ENCODE results near the gene AP1G2.

Gene AP1G2

DNA sequence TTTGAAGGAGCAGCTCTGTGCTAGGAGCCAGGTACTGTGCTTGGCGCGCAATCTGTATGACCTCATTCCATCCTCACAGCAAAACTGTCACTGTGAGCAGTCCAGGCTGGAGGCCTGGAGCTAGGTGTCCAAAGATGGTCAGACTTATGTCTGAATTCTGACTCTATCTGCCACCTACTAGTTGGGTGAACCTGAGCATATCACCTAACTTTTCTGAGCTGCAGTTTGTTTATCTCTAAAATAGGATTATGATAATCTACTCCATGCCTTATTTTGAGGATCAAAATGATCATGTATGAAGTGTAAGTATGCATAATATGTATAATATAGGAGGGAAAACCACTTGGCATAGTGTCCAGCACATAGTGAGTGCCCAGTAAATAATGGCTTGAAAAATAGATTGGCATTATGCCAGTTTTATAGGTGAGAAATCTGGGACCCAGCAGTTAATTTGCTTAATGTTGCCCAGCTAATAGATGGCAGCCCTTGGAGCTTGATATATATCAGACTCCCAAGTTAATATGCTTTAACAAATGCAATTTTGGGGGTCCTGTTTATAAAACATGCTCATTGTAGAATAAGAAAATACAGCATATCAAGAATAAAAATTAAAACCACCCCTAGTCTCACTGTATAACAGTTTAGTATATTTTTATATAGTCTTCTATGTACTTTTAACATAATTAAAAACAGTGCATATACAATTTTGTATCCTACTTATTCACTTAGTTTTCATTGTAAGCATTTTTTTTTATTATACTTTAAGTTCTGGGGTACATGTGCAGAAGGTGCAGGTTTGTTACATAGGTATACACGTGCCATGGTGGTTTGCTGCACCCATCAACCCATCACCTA, 15.5 kb upstream of the AP1G2 start:
- H3K9me3 ChIP-seq (ENCODE audit: control insufficient read depth, low read length) = no peaks in the 10 kb centered on the region
- no peak overlapping the region for H3K4me3 ChIP-seq (ENCODE audit: low read depth, low read length)
- no peaks in the 10 kb centered on the region for H3K79me2 ChIP-seq
- H3K4me1 ChIP-seq = peaks cover 4% of the 10 kb centered on the region
- TF ChIP-seq, protein P1, sequence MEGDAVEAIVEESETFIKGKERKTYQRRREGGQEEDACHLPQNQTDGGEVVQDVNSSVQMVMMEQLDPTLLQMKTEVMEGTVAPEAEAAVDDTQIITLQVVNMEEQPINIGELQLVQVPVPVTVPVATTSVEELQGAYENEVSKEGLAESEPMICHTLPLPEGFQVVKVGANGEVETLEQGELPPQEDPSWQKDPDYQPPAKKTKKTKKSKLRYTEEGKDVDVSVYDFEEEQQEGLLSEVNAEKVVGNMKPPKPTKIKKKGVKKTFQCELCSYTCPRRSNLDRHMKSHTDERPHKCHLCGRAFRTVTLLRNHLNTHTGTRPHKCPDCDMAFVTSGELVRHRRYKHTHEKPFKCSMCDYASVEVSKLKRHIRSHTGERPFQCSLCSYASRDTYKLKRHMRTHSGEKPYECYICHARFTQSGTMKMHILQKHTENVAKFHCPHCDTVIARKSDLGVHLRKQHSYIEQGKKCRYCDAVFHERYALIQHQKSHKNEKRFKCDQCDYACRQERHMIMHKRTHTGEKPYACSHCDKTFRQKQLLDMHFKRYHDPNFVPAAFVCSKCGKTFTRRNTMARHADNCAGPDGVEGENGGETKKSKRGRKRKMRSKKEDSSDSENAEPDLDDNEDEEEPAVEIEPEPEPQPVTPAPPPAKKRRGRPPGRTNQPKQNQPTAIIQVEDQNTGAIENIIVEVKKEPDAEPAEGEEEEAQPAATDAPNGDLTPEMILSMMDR (IDR thresholded peaks at IDR 0.05) = no peak
- H3K27me3 ChIP-seq (ENCODE audit: control insufficient read depth, insufficient read depth, low read length) = no peaks in the 10 kb centered on the region
- H3K4me2 ChIP-seq (ENCODE audit: low read length) = no peak overlapping the region
- H2AFZ ChIP-seq = no peak overlapping the region
- H3K36me3 ChIP-seq (ENCODE audit: control insufficient read depth, insufficient read depth, low read length) = no peaks in the 10 kb centered on the region
- no peak overlapping the region for H3K27ac ChIP-seq
- H3K9ac ChIP-seq = no peak overlapping the region

DNA sequence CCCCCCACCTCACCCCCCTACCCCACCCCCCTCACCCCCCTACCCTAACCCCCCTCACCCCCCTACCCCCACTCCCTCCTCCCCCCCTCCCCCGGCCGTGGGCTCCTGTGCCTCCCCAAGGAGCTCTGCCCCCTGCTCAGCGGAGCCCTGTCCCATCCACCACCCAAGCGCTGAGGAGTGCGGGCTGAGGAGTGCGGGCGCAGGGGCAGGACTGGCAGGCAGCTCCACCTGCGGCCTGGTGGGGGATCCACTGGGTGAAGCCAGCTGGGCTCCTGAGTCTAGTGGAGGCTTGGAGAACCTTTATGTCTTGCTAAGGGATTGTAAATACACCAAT, 13.3 kb upstream of the AP1G2 start:
- Histone ChIP-seq H3K9ac (no peak overlapping the region), H3K27me3 (ENCODE audit: control insufficient read depth, insufficient read depth, low read length) (peaks cover 3% of the 10 kb centered on the region), H3K4me3 (ENCODE audit: low read depth, low read length) (no peak overlapping the region), H3K36me3 (ENCODE audit: control insufficient read depth, insufficient read depth, low read length) (no peaks in the 10 kb centered on the region), H3K4me1 (peaks cover 4% of the 10 kb centered on the region), H3K27ac (no peak overlapping the region), H3K79me2 (no peaks in the 10 kb centered on the region), H3K4me2 (ENCODE audit: low read length) (no peak overlapping the region), H3K9me3 (ENCODE audit: control insufficient read depth, low read length) (no peaks in the 10 kb centered on the region), H2AFZ (no peak overlapping the region)
- TF ChIP-seq, protein P1 (IDR thresholded peaks at IDR 0.05) = no peak

DNA sequence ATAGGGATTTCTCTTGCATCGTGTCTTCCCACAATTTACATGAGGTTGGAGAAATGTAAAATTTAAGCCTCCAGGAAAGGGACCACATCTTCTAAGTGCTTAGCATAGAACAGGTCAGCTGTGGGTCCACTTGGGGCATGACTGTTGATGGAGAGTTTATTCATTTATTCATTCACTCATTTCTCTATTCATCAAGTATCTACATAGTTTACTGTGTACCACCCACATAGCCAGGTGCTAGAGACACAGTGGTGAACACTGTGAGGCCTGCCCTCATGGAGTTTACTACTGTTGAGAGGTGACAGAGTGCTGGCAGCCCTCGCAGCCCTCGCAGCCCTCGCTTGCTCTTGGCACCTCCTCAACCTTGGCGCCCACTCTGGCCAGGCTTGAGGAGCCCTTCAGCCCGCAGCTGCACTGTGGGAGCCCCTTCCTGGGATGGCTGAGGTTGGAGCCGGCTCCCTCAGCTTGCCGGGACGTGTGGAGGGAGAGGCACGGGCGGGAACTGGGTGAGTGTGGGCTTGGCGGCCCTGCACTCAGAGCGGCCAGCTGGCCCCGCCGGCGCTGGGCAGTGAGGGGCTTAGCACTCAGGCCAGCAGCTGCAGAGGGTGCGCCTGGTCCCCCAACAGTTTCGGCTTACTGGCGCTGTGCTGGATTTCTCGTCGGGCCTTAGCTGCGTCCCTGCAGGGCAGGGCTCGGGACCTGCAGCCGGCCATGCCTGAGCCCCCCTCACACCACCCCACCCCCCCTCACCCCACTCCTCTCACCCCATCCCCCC, 12.7 kb upstream of the AP1G2 start:
- no peak overlapping the region for H3K4me3 ChIP-seq (ENCODE audit: low read depth, low read length)
- TF ChIP-seq, protein P1 (IDR thresholded peaks at IDR 0.05) = no peak
- H2AFZ ChIP-seq = no peak overlapping the region
- no peaks in the 10 kb centered on the region for H3K36me3 ChIP-seq (ENCODE audit: control insufficient read depth, insufficient read depth, low read length)
- H3K4me2 ChIP-seq (ENCODE audit: low read length) = no peak overlapping the region
- H3K9ac ChIP-seq = no peak overlapping the region
- peaks cover 4% of the 10 kb centered on the region for H3K4me1 ChIP-seq
- H3K27me3 ChIP-seq (ENCODE audit: control insufficient read depth, insufficient read depth, low read length) = peaks cover 3% of the 10 kb centered on the region
- H3K79me2 ChIP-seq = no peaks in the 10 kb centered on the region
- no peak overlapping the region for H3K27ac ChIP-seq
- no peaks in the 10 kb centered on the region for H3K9me3 ChIP-seq (ENCODE audit: control insufficient read depth, low read length)

DNA sequence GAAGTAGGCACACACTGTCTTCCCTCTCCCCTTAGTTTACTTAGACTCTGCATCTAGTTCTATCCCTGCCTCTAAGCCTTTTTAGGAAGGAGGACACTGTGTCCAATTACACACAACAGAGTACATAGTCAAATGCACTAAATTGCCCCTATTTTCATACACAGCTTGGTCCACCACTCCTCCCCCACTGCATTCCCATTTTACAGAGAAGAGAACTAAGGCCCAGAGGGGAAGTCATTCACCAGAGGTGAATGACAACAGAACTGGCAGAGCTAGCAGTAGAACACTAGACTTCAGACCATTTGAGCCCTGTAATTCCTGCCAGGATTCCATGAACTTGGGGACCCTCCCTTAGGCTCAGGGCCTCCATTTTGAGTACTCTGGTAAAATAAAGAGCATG, 12.1 kb upstream of the AP1G2 start:
- no peak overlapping the region for H3K9ac ChIP-seq

More for the DNA sequence above, 12.1 kb upstream of the AP1G2 start:
- no peak overlapping the region for H3K4me2 ChIP-seq (ENCODE audit: low read length)
- H3K27ac ChIP-seq = peak overlapping the region; percentile 50
- no peaks in the 10 kb centered on the region for H3K36me3 ChIP-seq (ENCODE audit: control insufficient read depth, insufficient read depth, low read length)
- H3K9me3 ChIP-seq (ENCODE audit: control insufficient read depth, low read length) = no peaks in the 10 kb centered on the region
- H3K27me3 ChIP-seq (ENCODE audit: control insufficient read depth, insufficient read depth, low read length) = peaks cover 3% of the 10 kb centered on the region
- no peak overlapping the region for H2AFZ ChIP-seq
- TF ChIP-seq, protein P1 (IDR thresholded peaks at IDR 0.05) = no peak
- peaks cover 4% of the 10 kb centered on the region for H3K4me1 ChIP-seq
- H3K4me3 ChIP-seq (ENCODE audit: low read depth, low read length) = no peak overlapping the region
- no peaks in the 10 kb centered on the region for H3K79me2 ChIP-seq
